GM21576 (cell line): ENCODE measurements around the gene GTPBP6.

ENCODE experiments used
- ATAC-seq: cut with Tn5 transposase; IDR thresholded peaks from one replicate; pipeline ENCODE4 v1.9.1; 2021; ENCODE audit warnings: mild to moderate bottlenecking, moderate library complexity; ENCODE audit not compliant: unreplicated experiment

Gene GTPBP6

DNA sequence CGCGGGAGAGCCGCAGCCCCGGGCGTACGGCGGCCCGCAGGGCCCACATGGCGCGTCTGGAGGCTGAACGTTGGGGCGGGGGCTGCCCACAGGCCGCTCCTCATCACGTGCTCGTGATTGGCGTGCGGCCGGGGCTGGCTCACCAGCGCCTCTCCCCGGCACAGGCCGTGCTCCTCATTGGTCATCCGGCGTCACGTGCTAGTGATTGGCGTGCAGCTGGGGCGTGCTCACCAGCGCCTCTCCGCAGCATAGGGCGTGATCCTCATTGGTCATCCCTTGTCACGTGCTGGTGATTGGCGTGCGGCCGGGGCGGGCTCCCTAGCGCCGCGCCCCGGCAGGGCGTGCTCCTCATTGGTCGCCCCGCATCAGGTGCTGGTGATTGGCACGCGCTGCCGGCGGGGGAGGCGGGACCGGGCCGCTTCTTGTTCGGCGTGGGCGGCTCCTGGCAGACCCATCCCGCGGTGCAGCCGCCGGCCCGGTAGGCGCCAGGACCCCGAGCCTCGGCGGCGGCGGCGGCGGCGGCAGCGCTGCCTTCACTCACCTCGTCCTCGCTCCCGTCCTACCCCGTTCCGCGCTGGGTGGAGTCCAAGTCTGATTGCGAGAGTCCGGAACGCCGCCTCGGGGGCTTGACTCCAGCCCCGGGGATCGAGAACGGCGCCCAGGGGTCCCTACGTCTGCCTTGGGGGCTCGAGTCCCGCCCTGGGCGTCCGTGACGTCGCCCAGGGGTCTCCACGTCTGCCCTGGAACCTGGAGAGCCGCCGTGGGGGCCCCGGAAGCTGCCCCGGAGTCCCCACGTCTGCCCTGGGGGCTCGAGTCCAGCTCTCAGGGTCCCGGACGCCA lies at the start of gene GTPBP6:
Gene GTPBP6 (minus strand): TSS at position 58 of the 840 bp plus-strand sequence. CDS start 9 bp downstream, at position 49.
- peak; percentile 77 for ATAC-seq

DNA sequence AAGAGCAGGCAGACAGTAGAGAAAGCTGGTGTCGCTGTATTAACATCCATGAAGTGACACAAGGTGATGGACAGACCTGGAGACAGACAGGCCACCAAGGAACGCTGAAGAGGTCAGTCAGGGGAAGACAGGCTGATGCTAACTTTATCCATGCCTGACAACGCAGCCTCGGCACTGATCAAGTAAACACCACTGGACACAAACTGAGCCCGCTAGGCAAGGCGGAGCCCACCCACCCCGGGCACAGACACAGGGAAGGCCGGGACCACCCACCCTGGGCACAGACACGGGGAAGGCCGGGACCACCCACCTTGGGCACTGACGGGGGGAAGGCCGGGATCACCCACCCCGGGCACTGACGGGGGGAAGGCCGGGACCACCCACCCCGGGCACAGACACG lies 49.3 kb upstream of the GTPBP6 start:
- no peak for ATAC-seq

DNA sequence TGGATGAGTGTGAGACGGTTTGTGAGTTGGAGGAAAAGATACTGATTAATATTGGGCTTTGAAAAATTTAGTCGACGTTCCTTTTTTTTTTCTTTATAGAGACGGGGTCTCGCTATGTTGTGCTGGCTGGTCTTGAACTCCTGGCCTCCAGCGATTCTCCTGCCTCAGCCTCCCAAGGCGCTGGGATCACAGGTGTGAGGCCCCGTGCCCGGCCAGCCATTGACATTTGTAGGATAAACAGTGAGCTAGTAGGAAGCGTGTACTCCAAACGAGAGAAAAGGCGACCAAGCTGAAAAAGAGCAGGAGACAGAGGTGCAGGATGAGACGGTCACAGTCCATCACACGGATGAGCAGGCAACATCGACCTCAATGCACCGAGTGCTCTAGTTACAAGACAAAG lies 48.8 kb upstream of the GTPBP6 start:
- ATAC-seq = no peak

- ATAC-seq = no peak
These were observed 45.2 kb upstream of the GTPBP6 start for GRCh38 chrX:363621-364375.

- ATAC-seq = no peak
These were observed 44.5 kb upstream of the GTPBP6 start for GRCh38 chrX:362937-363620.

- ATAC-seq = no peak
These were observed 43.8 kb upstream of the GTPBP6 start for GRCh38 chrX:362351-362750.

- ATAC-seq = no peak
These were observed 42.9 kb upstream of the GTPBP6 start for GRCh38 chrX:361231-362145.

- no peak for ATAC-seq
These were observed 42.0 kb upstream of the GTPBP6 start for GRCh38 chrX:360496-361150.

- no peak for ATAC-seq
These were observed 40.1 kb upstream of the GTPBP6 start for GRCh38 chrX:358651-359143.

DNA sequence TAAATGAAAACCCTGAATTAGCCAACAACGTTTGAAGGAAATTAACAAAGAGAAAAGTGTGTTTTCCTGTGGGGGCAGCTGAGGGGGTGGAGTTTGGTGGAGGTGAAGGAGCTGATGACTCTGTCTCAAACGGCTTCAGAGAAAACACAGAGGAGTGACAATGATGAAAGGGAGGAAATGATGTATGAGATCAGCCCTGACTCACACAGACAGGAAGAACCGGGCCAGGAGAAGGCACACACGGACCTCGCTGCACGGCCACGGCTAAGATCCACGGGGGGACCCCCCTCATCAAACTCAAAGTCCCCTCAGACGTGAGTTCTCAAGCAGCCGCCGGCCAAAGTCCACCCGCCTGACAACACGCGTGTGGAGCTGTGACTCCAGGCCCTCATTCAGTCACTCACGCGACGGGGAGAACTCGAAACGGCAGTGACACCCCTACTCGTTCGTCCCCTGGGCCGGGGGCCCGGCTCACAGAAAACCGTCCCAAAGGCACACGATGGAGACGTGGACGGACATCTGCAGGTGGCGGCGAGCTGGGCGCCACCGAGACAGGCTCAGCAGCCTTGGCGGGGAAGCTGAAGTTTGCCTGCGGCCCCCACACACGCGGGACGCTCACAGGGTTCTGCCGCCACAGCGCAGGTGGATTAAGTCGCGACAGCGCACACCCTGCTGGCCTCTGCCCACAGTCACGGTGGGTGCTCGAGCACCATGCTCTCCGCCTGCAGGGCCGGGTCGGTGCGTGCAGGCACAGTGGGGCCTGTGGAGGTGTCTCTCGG lies 39.3 kb upstream of the GTPBP6 start:
- no peak for ATAC-seq

GRCh38 chrX:357035-357692 lies 38.6 kb upstream of the GTPBP6 start:
- ATAC-seq = no peak

GRCh38 chrX:356385-357034 lies 37.9 kb upstream of the GTPBP6 start:
- no peak for ATAC-seq

GRCh38 chrX:355329-356050 lies 36.9 kb upstream of the GTPBP6 start:
- no peak for ATAC-seq

DNA sequence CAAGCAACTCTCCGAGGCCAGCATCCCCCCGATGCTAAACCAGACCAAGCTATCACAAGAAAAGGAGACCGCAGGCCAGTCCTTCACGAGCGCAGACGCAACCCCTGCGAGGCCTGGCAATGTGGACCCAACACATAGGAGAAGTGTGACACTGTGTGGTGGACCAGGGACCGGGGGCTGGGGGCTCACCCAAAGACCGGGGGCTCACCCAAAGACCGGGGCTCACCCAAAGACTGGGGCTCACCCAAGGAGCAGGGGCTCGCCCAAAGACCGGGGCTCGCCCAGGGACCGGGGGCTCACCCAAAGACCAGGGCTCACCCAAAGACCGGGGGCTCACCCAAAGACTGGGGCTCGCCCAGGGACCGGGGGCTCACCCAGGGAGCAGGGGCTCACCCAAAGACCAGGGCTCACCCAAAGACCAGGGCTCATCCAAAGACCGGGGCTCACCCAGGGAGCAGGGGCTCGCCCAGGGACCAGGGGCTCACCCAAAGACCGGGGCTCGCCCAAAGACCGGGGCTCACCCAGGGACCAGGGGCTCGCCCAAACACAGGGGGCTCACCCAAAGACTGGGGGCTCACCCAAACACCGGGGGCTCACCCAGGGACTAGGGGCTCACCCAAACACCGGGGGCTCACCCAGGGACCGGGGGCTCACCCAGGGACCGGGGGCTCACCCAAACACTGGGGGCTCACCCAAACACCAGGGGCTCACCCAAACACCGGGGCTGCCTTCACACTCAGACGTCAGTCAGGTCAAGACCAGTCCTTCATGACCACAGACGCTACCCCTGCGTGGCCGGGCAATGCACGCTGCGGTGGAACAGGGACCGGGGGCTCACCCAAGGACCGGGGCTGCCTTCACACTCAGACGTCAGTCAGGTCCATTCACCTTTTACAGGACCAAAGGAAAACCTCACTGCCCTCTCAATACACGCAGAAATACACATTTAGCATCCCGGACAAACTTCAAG lies 35.3 kb upstream of the GTPBP6 start:
- no peak for ATAC-seq

GRCh38 chrX:352582-353314 lies 34.2 kb upstream of the GTPBP6 start:
- ATAC-seq = no peak

DNA sequence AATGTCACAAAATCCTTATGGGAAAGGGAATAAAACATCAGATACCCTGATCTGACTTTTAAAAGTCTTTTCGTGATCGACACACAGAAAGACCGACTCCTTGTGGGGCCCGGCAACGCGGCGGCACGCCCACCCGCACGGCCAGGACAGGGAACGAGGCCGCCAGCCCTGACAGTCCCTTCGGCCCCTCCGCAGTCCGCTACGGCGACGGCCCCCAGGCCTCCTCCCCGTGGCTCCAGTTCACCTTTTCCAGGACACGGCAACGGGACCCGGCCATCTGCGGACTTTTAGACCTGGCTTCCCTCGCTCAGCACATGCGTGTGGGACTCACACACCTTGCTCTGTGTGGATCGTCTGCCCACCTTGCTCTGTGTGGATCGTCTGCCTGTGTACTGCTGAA lies 33.6 kb upstream of the GTPBP6 start:
- ATAC-seq = no peak
